ENCODE data around the gene PTPRD.

DNA sequence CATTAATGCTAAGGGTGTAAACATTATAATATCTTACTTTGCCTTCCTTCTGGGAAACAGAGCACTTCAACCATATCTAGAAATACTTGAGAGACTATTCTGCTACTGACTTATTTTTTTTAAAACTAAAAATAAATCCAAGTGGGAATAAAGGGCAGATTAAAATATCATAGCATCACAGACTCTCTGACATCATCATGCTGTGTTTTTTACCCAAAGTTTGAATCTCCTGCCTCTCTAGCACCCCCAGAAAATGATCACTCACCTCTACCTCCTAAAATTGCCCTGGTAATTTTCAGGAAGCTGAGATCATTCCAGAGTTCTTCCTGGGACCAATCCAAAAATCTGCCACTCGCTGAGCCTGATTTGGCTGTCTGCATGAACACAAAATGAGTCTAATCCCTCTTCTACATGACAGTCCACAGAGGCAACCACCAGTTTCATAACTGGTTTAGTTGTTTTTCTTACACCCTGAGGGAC is 1999.4 kb downstream of the PTPRD start:
- TF ChIP-seq, protein P1, sequence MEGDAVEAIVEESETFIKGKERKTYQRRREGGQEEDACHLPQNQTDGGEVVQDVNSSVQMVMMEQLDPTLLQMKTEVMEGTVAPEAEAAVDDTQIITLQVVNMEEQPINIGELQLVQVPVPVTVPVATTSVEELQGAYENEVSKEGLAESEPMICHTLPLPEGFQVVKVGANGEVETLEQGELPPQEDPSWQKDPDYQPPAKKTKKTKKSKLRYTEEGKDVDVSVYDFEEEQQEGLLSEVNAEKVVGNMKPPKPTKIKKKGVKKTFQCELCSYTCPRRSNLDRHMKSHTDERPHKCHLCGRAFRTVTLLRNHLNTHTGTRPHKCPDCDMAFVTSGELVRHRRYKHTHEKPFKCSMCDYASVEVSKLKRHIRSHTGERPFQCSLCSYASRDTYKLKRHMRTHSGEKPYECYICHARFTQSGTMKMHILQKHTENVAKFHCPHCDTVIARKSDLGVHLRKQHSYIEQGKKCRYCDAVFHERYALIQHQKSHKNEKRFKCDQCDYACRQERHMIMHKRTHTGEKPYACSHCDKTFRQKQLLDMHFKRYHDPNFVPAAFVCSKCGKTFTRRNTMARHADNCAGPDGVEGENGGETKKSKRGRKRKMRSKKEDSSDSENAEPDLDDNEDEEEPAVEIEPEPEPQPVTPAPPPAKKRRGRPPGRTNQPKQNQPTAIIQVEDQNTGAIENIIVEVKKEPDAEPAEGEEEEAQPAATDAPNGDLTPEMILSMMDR (conservative IDR thresholded peaks at IDR 0.05; ENCODE audit: low read length) = no peak
- no peak for TF ChIP-seq EZH2phosphoT487 (IDR thresholded peaks at IDR 0.05; ENCODE audit: borderline replicate concordance)

Measured in Loucy (cell line).